Heart left ventricle (tissue), 13 donors: ENCODE measurements around the gene P2RX3.

Experiments used
- CTCF ChIP-seq, 12 donors: fragments of 200-600 bp; sonication (generic) in 4 of 12; IDR thresholded peaks; one replicate each; pipeline versions ENCODE4 v1.5.0 to v1.8.0; 2018 to 2022; ENCODE audit warnings: antibody characterized with exemption in 12 of 12, mild to moderate bottlenecking in 5 of 12
- POLR2A ChIP-seq, 2 donors: fragments of 450-650 bp; IDR thresholded peaks; one replicate each; pipeline ENCODE4 v1.6.1; 2017; ENCODE audit warnings: antibody characterized with exemption in 2 of 2, mild to moderate bottlenecking in 2 of 2, moderate library complexity in 2 of 2
- donor health status: ischemic (EF 13 %, LVEDD 7.1; RV severe dilation, severe dysfunction).
- donor health status: DM: no; HTN: yes; CAD: no.
- donor health status: DM: no; HTN: no; CAD: no.
- donor health status: ischemic (EF 25% LVEDD 6.9; RV normal size, moderate dysfunction).
- donor health status: ischemic (EF 25% LVEDD 5.7; RV mildly dilated, moderate dysfunction).
- donor health status: ischemic (EF 35%, LVEDD 5.7; RV mildly dilated, moderate dysfunction).
- donor health status: nonischemic (EF 11% LVEDD 7.7; RV severe dilation, severe dysfunction).
- donor health status: DM: yes; HTN: yes; CAD: no.
- donor health status: PGD.
- donor health status: ischemic (EF 29% LVEDD 5.4; RV normal size, mild dysfunction).
- donor health status: nonischemic (EF 23%, LVEDD 6.1; RV moderate dilation, normal function).

- TF ChIP-seq CTCF (IDR thresholded peaks at IDR 0.05) (no peak), POLR2A (IDR thresholded peaks at IDR 0.05) (no peak)
Observed at GRCh38 chr11:57321388-57322255, 16.5 kb upstream of the P2RX3 start.
